ENCODE data around the gene SLC23A3.

The SLC23A3 gene

GRCh38 chr2:219155054-219155644 lies 14.7 kb downstream of the SLC23A3 start:
- peak in 6 of 56 donors; percentile 3 to 35 (median 20) for DNase-seq

- DNase-seq = no peak
Measured at GRCh38 chr2:219149667-219150066, 20.2 kb downstream of the SLC23A3 start.

GRCh38 chr2:219142329-219142728 lies 27.5 kb downstream of the SLC23A3 start:
- DNase-seq = no peak

GRCh38 chr2:219140722-219141121 lies 29.1 kb downstream of the SLC23A3 start:
- no peak for DNase-seq

- DNase-seq = no peak
Measured at GRCh38 chr2:219133976-219134375, 35.9 kb downstream of the SLC23A3 start.

GRCh38 chr2:219131744-219132143 lies 38.1 kb downstream of the SLC23A3 start:
- no peak for DNase-seq

- DNase-seq = no peak
Measured at GRCh38 chr2:219131327-219131726, 38.5 kb downstream of the SLC23A3 start.

- no peak for DNase-seq
Measured at GRCh38 chr2:219129589-219129988, 40.2 kb downstream of the SLC23A3 start.

GRCh38 chr2:219128396-219128795 lies 41.4 kb downstream of the SLC23A3 start:
- DNase-seq = no peak

- DNase-seq = no peak
Measured at GRCh38 chr2:219127037-219127635, 42.7 kb downstream of the SLC23A3 start.

GRCh38 chr2:219126555-219126954 lies 43.3 kb downstream of the SLC23A3 start:
- no peak for DNase-seq

- no peak for DNase-seq
Measured at GRCh38 chr2:219125886-219126270, 44.0 kb downstream of the SLC23A3 start.

- no peak for DNase-seq
Measured at GRCh38 chr2:219125225-219125885, 44.5 kb downstream of the SLC23A3 start.

- peak in 1 of 56 donors; percentile 0 for DNase-seq
Measured at GRCh38 chr2:219124381-219125110, 45.3 kb downstream of the SLC23A3 start.

GRCh38 chr2:219123356-219124135 lies 46.3 kb downstream of the SLC23A3 start:
- DNase-seq = no peak

GRCh38 chr2:219122202-219122980 lies 47.4 kb downstream of the SLC23A3 start:
- peak in 1 of 56 donors; percentile 22 for DNase-seq

- no peak for DNase-seq
Measured at GRCh38 chr2:219120082-219120481, 49.7 kb downstream of the SLC23A3 start.

GRCh38 chr2:219119422-219120043 lies 50.3 kb downstream of the SLC23A3 start:
- peak in 44 of 56 donors; percentile 1 to 80 (median 28) for DNase-seq

- no peak for DNase-seq
Measured at GRCh38 chr2:219118504-219118903, 51.3 kb downstream of the SLC23A3 start.

Measured in nucleus accumbens (tissue), 56 donors.